ENCODE data around the gene BDKRB2.

Gene BDKRB2

GRCh38 chr14:96229315-96229714 lies 24.7 kb downstream of the BDKRB2 start:
- Histone ChIP-seq H3F3A (ENCODE audit: low read depth) (no peaks in the 10 kb centered on the region), H3K79me2 (ENCODE audit: insufficient read depth, low read length) (no peaks in the 10 kb centered on the region), H3K9me3 (ENCODE audit: insufficient read depth, low read depth, low read length) (no peaks in the 10 kb centered on the region; the same call in 1 of the 2 replicates), H3K36me3 (ENCODE audit: insufficient read depth, low read length) (no peaks in the 10 kb centered on the region), H3K4me3 (ENCODE audit: low read length, poor library complexity, severe bottlenecking) (no peak overlapping the region), H4K20me1 (ENCODE audit: insufficient read depth, low read length, poor library complexity, severe bottlenecking) (no peaks in the 10 kb centered on the region), H3K9ac (ENCODE audit: low read depth, low read length, poor library complexity, severe bottlenecking) (no peak overlapping the region), H3K4me2 (ENCODE audit: low read depth, low read length, poor library complexity, severe bottlenecking) (no peak overlapping the region), H2AFZ (ENCODE audit: low read length) (no peak overlapping the region), H3K4me1 (ENCODE audit: insufficient read depth, low read length, poor library complexity, severe bottlenecking) (no peaks in the 10 kb centered on the region), H3K9me2 (replicated peaks; ENCODE audit: low read depth, low read length) (no peaks in the 10 kb centered on the region), H3K27me3 (ENCODE audit: insufficient read depth, low read length, poor library complexity, severe bottlenecking) (no peaks in the 10 kb centered on the region)
- TF ChIP-seq EZH2phosphoT487 (IDR thresholded peaks at IDR 0.05; ENCODE audit: borderline replicate concordance) = no peak
- no peak for TF ChIP-seq CTCF (conservative IDR thresholded peaks at IDR 0.05; ENCODE audit: low read length)

- H3K4me2 ChIP-seq (ENCODE audit: low read depth, low read length, poor library complexity, severe bottlenecking) = no peak overlapping the region
- H3K9ac ChIP-seq (ENCODE audit: low read depth, low read length, poor library complexity, severe bottlenecking) = no peak overlapping the region
- no peak overlapping the region for H3K4me3 ChIP-seq (ENCODE audit: low read length, poor library complexity, severe bottlenecking)
- H3K27me3 ChIP-seq (ENCODE audit: insufficient read depth, low read length, poor library complexity, severe bottlenecking) = no peaks in the 10 kb centered on the region
- H3K9me2 ChIP-seq (replicated peaks; ENCODE audit: low read depth, low read length) = no peaks in the 10 kb centered on the region
- no peaks in the 10 kb centered on the region for H3K4me1 ChIP-seq (ENCODE audit: insufficient read depth, low read length, poor library complexity, severe bottlenecking)
- H3K79me2 ChIP-seq (ENCODE audit: insufficient read depth, low read length) = no peaks in the 10 kb centered on the region
- H3F3A ChIP-seq (ENCODE audit: low read depth) = no peaks in the 10 kb centered on the region
- H4K20me1 ChIP-seq (ENCODE audit: insufficient read depth, low read length, poor library complexity, severe bottlenecking) = no peaks in the 10 kb centered on the region
- H3K36me3 ChIP-seq (ENCODE audit: insufficient read depth, low read length) = no peaks in the 10 kb centered on the region
- TF ChIP-seq CTCF (conservative IDR thresholded peaks at IDR 0.05; ENCODE audit: low read length) (no peak), EZH2phosphoT487 (IDR thresholded peaks at IDR 0.05; ENCODE audit: borderline replicate concordance) (no peak)
- no peaks in the 10 kb centered on the region; the same call in 1 of the 2 replicates for H3K9me3 ChIP-seq (ENCODE audit: insufficient read depth, low read depth, low read length)
- H2AFZ ChIP-seq (ENCODE audit: low read length) = no peak overlapping the region
Measured at GRCh38 chr14:96231056-96231455, 26.4 kb downstream of the BDKRB2 start.

- Histone ChIP-seq H3F3A (ENCODE audit: low read depth) (no peaks in the 10 kb centered on the region), H3K4me1 (ENCODE audit: insufficient read depth, low read length, poor library complexity, severe bottlenecking) (no peaks in the 10 kb centered on the region), H2AFZ (ENCODE audit: low read length) (no peak overlapping the region), H3K79me2 (ENCODE audit: insufficient read depth, low read length) (no peaks in the 10 kb centered on the region), H3K9ac (ENCODE audit: low read depth, low read length, poor library complexity, severe bottlenecking) (no peak overlapping the region), H4K20me1 (ENCODE audit: insufficient read depth, low read length, poor library complexity, severe bottlenecking) (no peaks in the 10 kb centered on the region), H3K27me3 (ENCODE audit: insufficient read depth, low read length, poor library complexity, severe bottlenecking) (no peaks in the 10 kb centered on the region), H3K4me3 (ENCODE audit: low read length, poor library complexity, severe bottlenecking) (no peak overlapping the region), H3K4me2 (ENCODE audit: low read depth, low read length, poor library complexity, severe bottlenecking) (no peak overlapping the region), H3K9me3 (ENCODE audit: insufficient read depth, low read depth, low read length) (no peaks in the 10 kb centered on the region; the same call in 1 of the 2 replicates), H3K9me2 (replicated peaks; ENCODE audit: low read depth, low read length) (no peaks in the 10 kb centered on the region), H3K36me3 (ENCODE audit: insufficient read depth, low read length) (no peaks in the 10 kb centered on the region)
- TF ChIP-seq EZH2phosphoT487 (IDR thresholded peaks at IDR 0.05; ENCODE audit: borderline replicate concordance) (no peak), CTCF (conservative IDR thresholded peaks at IDR 0.05; ENCODE audit: low read length) (no peak)
Measured at GRCh38 chr14:96231526-96232130, 27.0 kb downstream of the BDKRB2 start.

Data from Loucy (cell line).